Measurements from ENCODE around the gene BAIAP2L1.

Gene BAIAP2L1

DNA sequence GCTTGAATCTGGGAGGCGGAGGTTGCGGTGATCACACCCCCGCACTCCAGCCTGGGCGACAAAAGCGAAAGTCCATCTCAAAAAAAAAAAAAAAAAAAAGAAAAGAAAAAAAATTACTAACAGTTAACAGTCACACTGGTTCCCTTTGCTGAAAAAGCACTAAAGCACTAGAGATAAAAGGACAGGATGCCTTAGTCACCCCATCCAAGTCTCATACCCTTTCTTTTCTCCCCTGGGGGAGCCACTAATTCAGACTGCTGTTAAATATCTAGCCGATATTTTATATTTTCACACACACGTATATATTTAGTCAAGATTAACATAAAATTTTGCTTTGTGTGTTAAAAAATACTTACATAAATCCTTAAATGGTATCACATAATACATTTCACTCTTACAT lies 25.2 kb downstream of the BAIAP2L1 start:
- TF ChIP-seq MYC (IDR thresholded peaks at IDR 0.05; ENCODE audit: low read depth, low read length) (no peak), POLR2A (IDR thresholded peaks at IDR 0.05; ENCODE audit: extremely low read depth, insufficient read length) (no peak)
- TF ChIP-seq, protein P1, sequence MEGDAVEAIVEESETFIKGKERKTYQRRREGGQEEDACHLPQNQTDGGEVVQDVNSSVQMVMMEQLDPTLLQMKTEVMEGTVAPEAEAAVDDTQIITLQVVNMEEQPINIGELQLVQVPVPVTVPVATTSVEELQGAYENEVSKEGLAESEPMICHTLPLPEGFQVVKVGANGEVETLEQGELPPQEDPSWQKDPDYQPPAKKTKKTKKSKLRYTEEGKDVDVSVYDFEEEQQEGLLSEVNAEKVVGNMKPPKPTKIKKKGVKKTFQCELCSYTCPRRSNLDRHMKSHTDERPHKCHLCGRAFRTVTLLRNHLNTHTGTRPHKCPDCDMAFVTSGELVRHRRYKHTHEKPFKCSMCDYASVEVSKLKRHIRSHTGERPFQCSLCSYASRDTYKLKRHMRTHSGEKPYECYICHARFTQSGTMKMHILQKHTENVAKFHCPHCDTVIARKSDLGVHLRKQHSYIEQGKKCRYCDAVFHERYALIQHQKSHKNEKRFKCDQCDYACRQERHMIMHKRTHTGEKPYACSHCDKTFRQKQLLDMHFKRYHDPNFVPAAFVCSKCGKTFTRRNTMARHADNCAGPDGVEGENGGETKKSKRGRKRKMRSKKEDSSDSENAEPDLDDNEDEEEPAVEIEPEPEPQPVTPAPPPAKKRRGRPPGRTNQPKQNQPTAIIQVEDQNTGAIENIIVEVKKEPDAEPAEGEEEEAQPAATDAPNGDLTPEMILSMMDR (IDR thresholded peaks at IDR 0.05; ENCODE audit: low read depth, low read length), result no peak
- TF ChIP-seq, protein P2, sequence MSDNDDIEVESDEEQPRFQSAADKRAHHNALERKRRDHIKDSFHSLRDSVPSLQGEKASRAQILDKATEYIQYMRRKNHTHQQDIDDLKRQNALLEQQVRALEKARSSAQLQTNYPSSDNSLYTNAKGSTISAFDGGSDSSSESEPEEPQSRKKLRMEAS (IDR thresholded peaks at IDR 0.05; ENCODE audit: low read depth, low read length), result no peak

DNA sequence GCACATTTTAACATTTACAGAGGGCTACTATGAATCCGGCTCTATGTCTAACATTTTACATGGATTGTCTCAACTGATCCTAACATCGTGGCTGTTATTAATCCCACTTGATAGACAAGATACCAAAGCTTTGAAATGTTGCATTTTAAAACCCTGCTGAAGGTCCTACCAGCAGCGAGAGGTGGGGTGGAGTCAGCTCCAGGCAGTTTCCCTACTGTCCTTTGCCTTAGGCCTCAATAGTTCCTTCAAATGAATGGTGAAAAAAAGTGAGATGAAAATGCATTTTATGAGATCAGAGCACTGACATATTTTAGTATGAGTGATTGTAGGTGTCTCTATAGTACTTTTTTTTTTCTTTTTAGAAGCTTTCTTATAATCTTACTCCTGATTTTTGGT lies 26.6 kb downstream of the BAIAP2L1 start:
- TF ChIP-seq, protein P2 (IDR thresholded peaks at IDR 0.05; ENCODE audit: low read depth, low read length), result no peak
- TF ChIP-seq POLR2A (IDR thresholded peaks at IDR 0.05; ENCODE audit: extremely low read depth, insufficient read length) (no peak), MYC (IDR thresholded peaks at IDR 0.05; ENCODE audit: low read depth, low read length) (no peak)
- TF ChIP-seq, protein P1 (IDR thresholded peaks at IDR 0.05; ENCODE audit: low read depth, low read length), result no peak
- DNase-seq (ENCODE audit: low read depth), result no peak
- no peak overlapping the region for H3K4me3 ChIP-seq (ENCODE audit: low read depth, low read length)

More for the DNA sequence above, 25.2 kb downstream of the BAIAP2L1 start:
- no peak for DNase-seq (ENCODE audit: low read depth)
- H3K4me3 ChIP-seq (ENCODE audit: low read depth, low read length), result no peak overlapping the region

DNA sequence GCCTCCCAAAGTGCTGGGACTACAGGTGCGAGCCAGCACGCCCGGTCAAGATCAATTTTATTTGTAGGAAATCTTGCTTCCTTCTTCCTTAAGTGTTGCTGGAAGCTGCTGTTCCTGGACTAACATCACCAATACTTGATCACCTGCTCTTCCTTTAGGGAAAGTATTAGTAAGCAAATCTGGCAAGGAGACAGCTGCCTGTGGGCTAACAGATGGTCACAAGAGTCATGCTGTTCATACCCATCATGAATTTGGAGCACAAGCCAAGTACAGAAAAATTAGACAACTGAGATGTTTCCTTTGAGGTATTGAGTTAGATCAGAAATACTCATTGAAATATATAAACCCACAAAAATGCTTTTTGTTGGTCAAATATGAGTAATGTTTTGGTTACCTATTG lies 27.9 kb downstream of the BAIAP2L1 start:
- no peak for DNase-seq (ENCODE audit: low read depth)
- no peak overlapping the region for H3K4me3 ChIP-seq (ENCODE audit: low read depth, low read length)
- no peak for TF ChIP-seq POLR2A (IDR thresholded peaks at IDR 0.05; ENCODE audit: extremely low read depth, insufficient read length)
- TF ChIP-seq, protein P2 (IDR thresholded peaks at IDR 0.05; ENCODE audit: low read depth, low read length), result no peak
- TF ChIP-seq, protein P1 (IDR thresholded peaks at IDR 0.05; ENCODE audit: low read depth, low read length), result no peak
- no peak for TF ChIP-seq MYC (IDR thresholded peaks at IDR 0.05; ENCODE audit: low read depth, low read length)

DNA sequence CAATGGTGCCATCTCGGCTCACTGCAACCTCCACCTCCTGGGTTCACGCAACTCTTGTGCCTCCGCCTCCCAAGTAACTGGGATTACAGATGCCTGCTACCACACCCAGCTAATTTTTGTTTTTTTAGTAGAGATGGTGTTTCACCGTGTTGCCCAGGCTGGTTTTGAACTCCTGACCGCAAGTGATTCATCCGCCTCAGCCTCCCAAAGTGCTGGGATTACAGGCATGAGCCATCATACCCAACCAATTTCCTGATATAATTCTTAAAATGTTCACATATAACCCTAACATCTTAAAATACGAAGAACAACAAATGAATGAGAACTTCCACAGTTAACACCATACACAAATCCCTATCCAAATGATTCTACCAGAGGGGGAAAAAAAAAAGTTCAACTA lies 31.2 kb downstream of the BAIAP2L1 start:
- DNase-seq (ENCODE audit: low read depth), result no peak
- H3K4me3 ChIP-seq (ENCODE audit: low read depth, low read length), result no peak overlapping the region
- TF ChIP-seq POLR2A (IDR thresholded peaks at IDR 0.05; ENCODE audit: extremely low read depth, insufficient read length) (no peak), MYC (IDR thresholded peaks at IDR 0.05; ENCODE audit: low read depth, low read length) (no peak)
- TF ChIP-seq, protein P1 (IDR thresholded peaks at IDR 0.05; ENCODE audit: low read depth, low read length), result no peak
- TF ChIP-seq, protein P2 (IDR thresholded peaks at IDR 0.05; ENCODE audit: low read depth, low read length), result no peak

DNA sequence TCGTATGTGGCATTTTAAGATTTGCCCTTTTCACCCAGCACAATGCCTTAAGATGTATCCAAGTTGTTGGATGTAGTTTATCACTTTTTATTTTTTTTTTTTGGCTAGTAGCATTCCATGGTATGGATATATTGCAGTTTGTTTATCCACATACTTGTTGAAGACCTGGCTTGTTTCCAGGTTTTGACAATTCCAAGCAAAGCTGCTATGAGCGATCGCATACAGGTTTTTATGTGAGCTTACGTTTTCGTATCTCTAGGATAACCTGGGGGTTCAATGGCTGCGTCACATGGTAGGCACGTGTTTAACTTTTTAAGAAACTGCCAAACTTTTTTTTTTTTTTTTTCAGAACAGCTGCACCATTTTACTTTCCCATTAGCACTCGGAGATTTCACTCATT lies 32.2 kb downstream of the BAIAP2L1 start:
- no peak for DNase-seq (ENCODE audit: low read depth)
- TF ChIP-seq MYC (IDR thresholded peaks at IDR 0.05; ENCODE audit: low read depth, low read length) (no peak), POLR2A (IDR thresholded peaks at IDR 0.05; ENCODE audit: extremely low read depth, insufficient read length) (no peak)
- TF ChIP-seq, protein P2 (IDR thresholded peaks at IDR 0.05; ENCODE audit: low read depth, low read length), result no peak
- TF ChIP-seq, protein P1 (IDR thresholded peaks at IDR 0.05; ENCODE audit: low read depth, low read length), result no peak
- H3K4me3 ChIP-seq (ENCODE audit: low read depth, low read length), result no peak overlapping the region

DNA sequence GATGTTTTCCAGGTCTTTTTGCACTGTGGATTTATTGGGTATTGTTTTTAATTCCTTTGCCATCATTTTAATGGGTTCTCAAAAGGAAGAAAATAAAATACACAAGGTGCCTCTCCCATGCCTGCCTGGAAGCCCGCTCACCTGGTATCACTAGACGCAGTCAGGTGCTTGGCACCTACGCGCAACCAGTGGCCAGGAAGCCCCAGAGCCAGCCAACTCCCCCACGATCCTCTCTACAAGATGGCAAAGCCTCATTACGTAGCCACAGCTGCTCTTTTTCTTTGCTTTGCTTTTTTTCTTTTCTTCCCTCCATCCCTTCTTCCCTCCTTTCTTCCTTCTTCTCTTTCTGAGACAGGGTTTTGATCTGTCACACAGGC lies 34.3 kb downstream of the BAIAP2L1 start:
- H3K4me3 ChIP-seq (ENCODE audit: low read depth, low read length), result no peak overlapping the region
- TF ChIP-seq, protein P1 (IDR thresholded peaks at IDR 0.05; ENCODE audit: low read depth, low read length), result no peak
- no peak for TF ChIP-seq MYC (IDR thresholded peaks at IDR 0.05; ENCODE audit: low read depth, low read length)
- TF ChIP-seq POLR2A (IDR thresholded peaks at IDR 0.05; ENCODE audit: extremely low read depth, insufficient read length), result no peak
- TF ChIP-seq, protein P2 (IDR thresholded peaks at IDR 0.05; ENCODE audit: low read depth, low read length), result no peak
- no peak for DNase-seq (ENCODE audit: low read depth)

Measured in NB4 (cell line).